SK-N-SH (cell line): ENCODE measurements around the gene PROK2.

Experiments used
- CHD2 ChIP-seq: fragments of 150-350 bp; IDR thresholded peaks from 2 replicates; pipeline ENCODE4 v1.6.1; 2018; ENCODE audit warnings: low read length; ENCODE audit not compliant: partially characterized antibody
- RCOR1 ChIP-seq: fragments of 150-350 bp; IDR thresholded peaks from 2 replicates; pipeline ENCODE4 v1.6.1; 2017; ENCODE audit warnings: antibody characterized with exemption, low read length

DNA sequence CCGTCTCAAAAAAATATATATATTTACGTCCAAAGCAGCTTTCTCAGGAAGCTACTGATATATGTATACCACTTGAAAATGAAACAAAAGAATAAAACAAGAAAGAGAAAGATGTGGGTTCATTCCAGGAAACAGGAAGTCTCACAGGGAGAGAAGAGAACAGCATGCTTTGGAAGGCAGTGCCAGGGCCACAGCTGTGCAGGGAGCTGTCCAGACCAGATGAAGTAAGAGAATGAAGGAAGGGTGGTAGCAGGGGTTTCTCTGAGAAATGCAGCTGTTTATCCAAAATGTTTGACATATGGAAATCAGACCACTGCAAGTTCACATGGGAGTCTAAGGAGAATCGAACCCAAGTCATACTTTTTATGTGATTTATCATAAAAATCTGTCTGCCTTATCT, 40.2 kb downstream of the PROK2 start:
- TF ChIP-seq CHD2 (no peak), RCOR1 (no peak)
